Prostate gland (tissue), 2 donors: Measurements from ENCODE around the gene DEFB110. TPM values are rescaled to one million over a fixed set of nuclear protein-coding genes. Genes with fewer than 3 reads are reported as not detected.

Experiments
- DNase-seq: peaks from one replicate; pipeline ENCODE4 v3.0.0-alpha.2; 2019; ENCODE audit warnings: low spot score
- H3K27ac ChIP-seq, 2 donors: fragments of 200-600 bp; sonication (generic); 2 replicates each; pipeline ENCODE4 v1.5.1; 2017 to 2019
- H3K27me3 ChIP-seq: fragments of 200-600 bp; sonication (generic); replicated peaks from 2 replicates; pipeline ENCODE4 v1.5.1; 2019; ENCODE audit not compliant: insufficient read depth
- H3K36me3 ChIP-seq, 2 donors: fragments of 200-600 bp; sonication (generic); 1 replicate in 1 of 2; 2 replicates in 1 of 2; pipeline versions ENCODE4 v1.5.1 to v1.8.1; 2017 to 2019
- H3K4me1 ChIP-seq: fragments of 200-600 bp; sonication (generic); replicated peaks from 2 replicates; pipeline ENCODE4 v1.5.1; 2019
- H3K4me3 ChIP-seq, 2 donors: fragments of 200-600 bp; sonication (generic); 2 replicates each; pipeline ENCODE4 v1.5.1; 2017 to 2019
- H3K9me3 ChIP-seq: fragments of 200-600 bp; sonication (generic); 2 replicates; pipeline ENCODE4 v1.5.1; 2017
- CTCF ChIP-seq, 4 experiments: fragments of 200-600 bp in 2 of 4; fragments of 450-650 bp in 2 of 4; sonication (generic) in 2 of 4; IDR thresholded peaks; 1 replicate in 3 of 4; 2 replicates in 1 of 4; pipeline ENCODE4 v1.5.1; 2016 to 2019; ENCODE audit warnings: antibody characterized with exemption in 4 of 4, mild to moderate bottlenecking in 2 of 4, moderate library complexity in 2 of 4
- POLR2A ChIP-seq: fragments of 450-650 bp; IDR thresholded peaks from one replicate; pipeline ENCODE4 v1.6.1; 2016; ENCODE audit warnings: antibody characterized with exemption, mild to moderate bottlenecking
- POLR2AphosphoS5 ChIP-seq: sonication (generic); formaldehyde crosslinking; IDR thresholded peaks from one replicate; pipeline ENCODE4 v1.6.1; 2017; ENCODE audit warnings: antibody characterized with exemption
- WGBS: methylation state at CpG from one replicate; pipeline ENCODE4 v1.1.5; 2018; 5-methylcytosine and 5-hydroxymethylcytosine counted together
- intact Hi-C: fragments of 100-400 bp; cut with DNase I; formaldehyde crosslinking; loops from one replicate; pipeline ENCODE4 v1.14.2; 2022
- total RNA-seq, 2 donors: library from RNA; depleted of rRNA; stranded (reverse); fragments of >200 nt; gene quantifications; one replicate each; pipeline ENCODE4 v1.1.0, GENCODE V29; 2016

DEFB110 gene
- total RNA-seq, 2 donors from 2014 or later, result not detected

GRCh38 chr6:50047026-50047425, 25.2 kb upstream of the DEFB110 start:
- Histone ChIP-seq H3K4me1 (no peaks in the 10 kb centered on the region), H3K36me3 (no peaks in the 10 kb centered on the region), H3K27ac (no peak overlapping the region), H3K9me3 (no peaks in the 10 kb centered on the region), H3K27me3 (no peaks in the 10 kb centered on the region), H3K4me3 (no peak overlapping the region)
- TF ChIP-seq POLR2AphosphoS5 (no peak), POLR2A (no peak), CTCF (IDR thresholded peaks at IDR 0.05) (no peak)
- intact Hi-C loops, result no loop called here
- 83% methylated on average over 3 of the region's 3 CpGs for WGBS
- no peak for DNase-seq

GRCh38 chr6:50030777-50031562, 9.2 kb upstream of the DEFB110 start:
- H3K4me3 ChIP-seq, result no peak overlapping the region
- 40% methylated on average over 18 of the region's 18 CpGs for WGBS
- H3K4me1 ChIP-seq, result no peaks in the 10 kb centered on the region
- no peaks in the 10 kb centered on the region for H3K9me3 ChIP-seq
- no peaks in the 10 kb centered on the region for H3K36me3 ChIP-seq
- TF ChIP-seq POLR2A (no peak), POLR2AphosphoS5 (no peak), CTCF (IDR thresholded peaks at IDR 0.05) (no peak)
- intact Hi-C loops, result no loop called here
- DNase-seq, result no peak
- no peaks in the 10 kb centered on the region for H3K27me3 ChIP-seq
- H3K27ac ChIP-seq, result no peak overlapping the region

- Histone ChIP-seq H3K27ac (no peak overlapping the region), H3K36me3 (no peaks in the 10 kb centered on the region), H3K27me3 (no peaks in the 10 kb centered on the region), H3K9me3 (no peaks in the 10 kb centered on the region), H3K4me1 (no peaks in the 10 kb centered on the region), H3K4me3 (no peak overlapping the region)
- TF ChIP-seq POLR2AphosphoS5, result no peak
- TF ChIP-seq CTCF (IDR thresholded peaks at IDR 0.05), result no peak
- TF ChIP-seq POLR2A, result no peak
- intact Hi-C loops, result no loop called here
- no peak for DNase-seq
- WGBS, result 86% methylated on average over 10 of the region's 14 CpGs
Observed at GRCh38 chr6:50030350-50030749, 8.6 kb upstream of the DEFB110 start.

- Histone ChIP-seq H3K27ac (no peak overlapping the region), H3K27me3 (no peaks in the 10 kb centered on the region), H3K4me3 (no peak overlapping the region), H3K9me3 (no peaks in the 10 kb centered on the region), H3K36me3 (no peaks in the 10 kb centered on the region), H3K4me1 (no peaks in the 10 kb centered on the region)
- DNase-seq, result no peak
- WGBS, result 83% methylated on average over 4 of the region's 4 CpGs
- no peak for TF ChIP-seq CTCF (IDR thresholded peaks at IDR 0.05)
- no peak for TF ChIP-seq POLR2AphosphoS5
- TF ChIP-seq POLR2A, result no peak
- intact Hi-C loops, result no loop called here
Observed at GRCh38 chr6:50025258-50025657, 3.5 kb upstream of the DEFB110 start.

GRCh38 chr6:50007819-50008218, 14.0 kb downstream of the DEFB110 start:
- H3K9me3 ChIP-seq, result no peaks in the 10 kb centered on the region
- no peak overlapping the region for H3K27ac ChIP-seq
- H3K4me3 ChIP-seq, result no peak overlapping the region
- intact Hi-C loops, result no loop called here
- no peaks in the 10 kb centered on the region for H3K4me1 ChIP-seq
- 71% methylated on average over 3 of the region's 3 CpGs for WGBS
- no peaks in the 10 kb centered on the region for H3K27me3 ChIP-seq
- H3K36me3 ChIP-seq, result no peaks in the 10 kb centered on the region
- DNase-seq, result no peak
- TF ChIP-seq CTCF (IDR thresholded peaks at IDR 0.05) (no peak), POLR2A (no peak), POLR2AphosphoS5 (no peak)
